ENCODE data around the gene CPSF7.

- TF ChIP-seq EZH2 (IDR thresholded peaks at IDR 0.05; ENCODE audit: insufficient read depth, low read length), result no peak
- TF ChIP-seq, protein P1, sequence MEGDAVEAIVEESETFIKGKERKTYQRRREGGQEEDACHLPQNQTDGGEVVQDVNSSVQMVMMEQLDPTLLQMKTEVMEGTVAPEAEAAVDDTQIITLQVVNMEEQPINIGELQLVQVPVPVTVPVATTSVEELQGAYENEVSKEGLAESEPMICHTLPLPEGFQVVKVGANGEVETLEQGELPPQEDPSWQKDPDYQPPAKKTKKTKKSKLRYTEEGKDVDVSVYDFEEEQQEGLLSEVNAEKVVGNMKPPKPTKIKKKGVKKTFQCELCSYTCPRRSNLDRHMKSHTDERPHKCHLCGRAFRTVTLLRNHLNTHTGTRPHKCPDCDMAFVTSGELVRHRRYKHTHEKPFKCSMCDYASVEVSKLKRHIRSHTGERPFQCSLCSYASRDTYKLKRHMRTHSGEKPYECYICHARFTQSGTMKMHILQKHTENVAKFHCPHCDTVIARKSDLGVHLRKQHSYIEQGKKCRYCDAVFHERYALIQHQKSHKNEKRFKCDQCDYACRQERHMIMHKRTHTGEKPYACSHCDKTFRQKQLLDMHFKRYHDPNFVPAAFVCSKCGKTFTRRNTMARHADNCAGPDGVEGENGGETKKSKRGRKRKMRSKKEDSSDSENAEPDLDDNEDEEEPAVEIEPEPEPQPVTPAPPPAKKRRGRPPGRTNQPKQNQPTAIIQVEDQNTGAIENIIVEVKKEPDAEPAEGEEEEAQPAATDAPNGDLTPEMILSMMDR (IDR thresholded peaks at IDR 0.05; ENCODE audit: insufficient read depth, low read depth, low read length), result no peak
Measured at GRCh38 chr11:61401573-61401972, 28.2 kb downstream of the CPSF7 start.

All from astrocyte (in vitro differentiated cells and primary cell).